Right lobe of liver (tissue), 4 donors: Measurements from ENCODE around the gene HS6ST3.
"Not testable (repeated sequence)": the region's sequence is repeated elsewhere in the genome, so short reads cannot be mapped to it uniquely, and the experiment has no call there.

ENCODE experiments used
- POLR2A ChIP-seq: fragments of 450-650 bp; IDR thresholded peaks from one replicate; pipeline ENCODE4 v1.6.1; 2017; ENCODE audit warnings: antibody characterized with exemption, mild to moderate bottlenecking
- TF ChIP-seq, protein P1 (sequence below), 4 donors: fragments of 200-600 bp in 3 of 4; fragments of 450-650 bp in 1 of 4; IDR thresholded peaks; one replicate each; pipeline versions ENCODE4 v1.5.1 to v1.8.0; 2016 to 2022; ENCODE audit warnings: antibody characterized with exemption in 4 of 4, mild to moderate bottlenecking in 2 of 4
- donor health status: DM: no; HTN: no; CAD: no.
- donor health status: DM: no; HTN: no; CAD: no.
- donor health status: DM: no; HTN: yes; CAD: no.

DNA sequence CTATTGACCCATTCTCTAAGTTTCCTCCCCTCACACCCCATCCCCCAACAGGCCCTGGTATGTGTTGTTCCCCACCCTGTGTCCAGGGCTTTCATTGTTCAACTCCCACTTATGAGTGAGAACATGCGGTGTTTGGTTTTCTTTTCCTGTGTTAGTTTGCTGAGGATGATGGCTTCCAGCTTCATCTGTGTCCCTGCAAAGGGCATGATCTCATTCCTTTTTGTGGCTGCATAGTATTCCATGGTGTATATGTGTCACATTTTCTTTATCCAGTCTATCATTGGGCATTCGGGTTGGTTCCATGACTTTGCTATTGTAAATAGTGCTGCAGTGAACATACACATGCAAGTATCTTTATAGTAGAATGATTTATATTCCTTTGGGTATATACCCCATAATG lies 25.5 kb downstream of the HS6ST3 start:
- TF ChIP-seq, protein P1, sequence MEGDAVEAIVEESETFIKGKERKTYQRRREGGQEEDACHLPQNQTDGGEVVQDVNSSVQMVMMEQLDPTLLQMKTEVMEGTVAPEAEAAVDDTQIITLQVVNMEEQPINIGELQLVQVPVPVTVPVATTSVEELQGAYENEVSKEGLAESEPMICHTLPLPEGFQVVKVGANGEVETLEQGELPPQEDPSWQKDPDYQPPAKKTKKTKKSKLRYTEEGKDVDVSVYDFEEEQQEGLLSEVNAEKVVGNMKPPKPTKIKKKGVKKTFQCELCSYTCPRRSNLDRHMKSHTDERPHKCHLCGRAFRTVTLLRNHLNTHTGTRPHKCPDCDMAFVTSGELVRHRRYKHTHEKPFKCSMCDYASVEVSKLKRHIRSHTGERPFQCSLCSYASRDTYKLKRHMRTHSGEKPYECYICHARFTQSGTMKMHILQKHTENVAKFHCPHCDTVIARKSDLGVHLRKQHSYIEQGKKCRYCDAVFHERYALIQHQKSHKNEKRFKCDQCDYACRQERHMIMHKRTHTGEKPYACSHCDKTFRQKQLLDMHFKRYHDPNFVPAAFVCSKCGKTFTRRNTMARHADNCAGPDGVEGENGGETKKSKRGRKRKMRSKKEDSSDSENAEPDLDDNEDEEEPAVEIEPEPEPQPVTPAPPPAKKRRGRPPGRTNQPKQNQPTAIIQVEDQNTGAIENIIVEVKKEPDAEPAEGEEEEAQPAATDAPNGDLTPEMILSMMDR (IDR thresholded peaks at IDR 0.05): not testable (repeated sequence)
- TF ChIP-seq POLR2A: not testable (repeated sequence)
